HEK293T (cell line): ENCODE measurements around the gene FERMT1.

ENCODE experiments used
- CTCF ChIA-PET: fragments of 350-600 bp; formaldehyde crosslinking; extraction: SDS; loops from one replicate; lab custom pipeline; 2021; ENCODE audit warnings: antibody characterized with exemption, inconsistent platforms; lab: Yijun Ruan, JAX
- POLR2A ChIA-PET: fragments of 350-600 bp; formaldehyde crosslinking; extraction: SDS; loops from one replicate; lab custom pipeline; 2020; ENCODE audit warnings: antibody characterized with exemption, inconsistent platforms; lab: Yijun Ruan, JAX
- DNase-seq: peaks from one replicate; pipeline ENCODE4 v3.0.0; 2012; ENCODE audit warnings: mixed read lengths; ENCODE audit errors: extremely low spot score
- ARNT ChIP-seq: fragments of 450-650 bp; IDR thresholded peaks from 2 replicates; pipeline ENCODE4 v1.6.1; 2017; ENCODE audit warnings: mild to moderate bottlenecking
- BHLHE40 ChIP-seq: fragments of 450-650 bp; IDR thresholded peaks from 2 replicates; pipeline ENCODE4 v1.6.1; 2016; ENCODE audit warnings: mild to moderate bottlenecking, moderate library complexity, borderline replicate concordance
- CTBP1 ChIP-seq: fragments of 450-650 bp; IDR thresholded peaks from 2 replicates; pipeline ENCODE4 v1.6.1; 2016; ENCODE audit warnings: borderline replicate concordance
- ELF4 ChIP-seq: fragments of 450-650 bp; IDR thresholded peaks from 2 replicates; pipeline ENCODE4 v1.6.1; 2017; ENCODE audit warnings: antibody characterized with exemption
- FOXA1 ChIP-seq: fragments of 450-650 bp; IDR thresholded peaks from 2 replicates; pipeline ENCODE4 v1.6.1; 2016; ENCODE audit warnings: mild to moderate bottlenecking
- FOXK2 ChIP-seq: fragments of 450-650 bp; IDR thresholded peaks from 2 replicates; pipeline ENCODE4 v1.6.1; 2016; ENCODE audit warnings: mild to moderate bottlenecking
- FOXM1 ChIP-seq: fragments of 450-650 bp; IDR thresholded peaks from 2 replicates; pipeline ENCODE4 v1.6.1; 2017; ENCODE audit warnings: mild to moderate bottlenecking, borderline replicate concordance
- HDGF ChIP-seq: fragments of 450-650 bp; IDR thresholded peaks from 2 replicates; pipeline ENCODE4 v1.6.1; 2017; ENCODE audit warnings: antibody characterized with exemption, borderline replicate concordance
- L3MBTL2 ChIP-seq: fragments of 450-650 bp; conservative IDR thresholded peaks from 2 replicates; pipeline ENCODE4 v1.6.1; 2016; ENCODE audit warnings: mild to moderate bottlenecking
- LEF1 ChIP-seq: fragments of 450-650 bp; IDR thresholded peaks from 2 replicates; pipeline ENCODE4 v1.6.1; 2017; ENCODE audit warnings: mild to moderate bottlenecking, borderline replicate concordance
- NFRKB ChIP-seq: fragments of 450-650 bp; IDR thresholded peaks from 2 replicates; pipeline ENCODE4 v1.6.1; 2016; ENCODE audit warnings: mild to moderate bottlenecking, moderate library complexity
- SP1 ChIP-seq: fragments of 450-650 bp; IDR thresholded peaks from 2 replicates; pipeline ENCODE4 v1.6.1; 2017
- SUZ12 ChIP-seq: fragments of 450-650 bp; IDR thresholded peaks from 2 replicates; pipeline ENCODE4 v1.6.1; 2016; ENCODE audit warnings: mild to moderate bottlenecking
- TARDBP ChIP-seq: fragments of 450-650 bp; IDR thresholded peaks from 2 replicates; pipeline ENCODE4 v1.6.1; 2016
- ZNF384 ChIP-seq: fragments of 450-650 bp; IDR thresholded peaks from 2 replicates; pipeline ENCODE4 v1.6.1; 2016
- TF ChIP-seq, protein P1 (sequence below): fragments of 450-650 bp; IDR thresholded peaks from 2 replicates; pipeline ENCODE4 v1.6.1; 2016

FERMT1 gene

DNA sequence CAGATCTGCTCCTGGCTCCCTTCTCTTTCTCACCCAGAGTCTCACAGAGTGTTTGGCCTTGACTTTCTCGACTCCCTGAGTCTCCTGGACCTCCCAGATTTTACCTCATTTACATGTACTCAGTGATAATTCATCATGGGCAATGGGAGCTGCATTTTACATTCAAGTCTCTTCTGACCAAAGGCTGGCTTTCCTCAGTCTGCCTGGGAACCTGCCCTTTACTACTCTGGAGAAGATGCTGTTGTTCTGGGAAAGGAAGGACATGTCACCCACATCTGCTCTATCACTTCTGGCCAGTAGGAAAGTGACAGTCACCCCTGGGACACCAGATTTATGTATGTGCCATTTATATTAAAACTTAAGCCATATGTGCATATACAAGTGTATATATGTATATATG lies 76.4 kb downstream of the FERMT1 start:
- TF ChIP-seq LEF1 (no peak), HDGF (no peak), TARDBP (no peak), FOXA1 (no peak), SP1 (no peak), FOXK2 (no peak), FOXM1 (no peak), NFRKB (no peak), L3MBTL2 (no peak), ZNF384 (no peak), ELF4 (no peak), SUZ12 (no peak), BHLHE40 (no peak), ARNT (no peak), CTBP1 (no peak)
- TF ChIP-seq, protein P1, sequence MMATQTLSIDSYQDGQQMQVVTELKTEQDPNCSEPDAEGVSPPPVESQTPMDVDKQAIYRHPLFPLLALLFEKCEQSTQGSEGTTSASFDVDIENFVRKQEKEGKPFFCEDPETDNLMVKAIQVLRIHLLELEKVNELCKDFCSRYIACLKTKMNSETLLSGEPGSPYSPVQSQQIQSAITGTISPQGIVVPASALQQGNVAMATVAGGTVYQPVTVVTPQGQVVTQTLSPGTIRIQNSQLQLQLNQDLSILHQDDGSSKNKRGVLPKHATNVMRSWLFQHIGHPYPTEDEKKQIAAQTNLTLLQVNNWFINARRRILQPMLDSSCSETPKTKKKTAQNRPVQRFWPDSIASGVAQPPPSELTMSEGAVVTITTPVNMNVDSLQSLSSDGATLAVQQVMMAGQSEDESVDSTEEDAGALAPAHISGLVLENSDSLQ, result no peak
- CTCF ChIA-PET, result no interaction called here
- POLR2A ChIA-PET, result no interaction called here
- DNase-seq, result no peak

DNA sequence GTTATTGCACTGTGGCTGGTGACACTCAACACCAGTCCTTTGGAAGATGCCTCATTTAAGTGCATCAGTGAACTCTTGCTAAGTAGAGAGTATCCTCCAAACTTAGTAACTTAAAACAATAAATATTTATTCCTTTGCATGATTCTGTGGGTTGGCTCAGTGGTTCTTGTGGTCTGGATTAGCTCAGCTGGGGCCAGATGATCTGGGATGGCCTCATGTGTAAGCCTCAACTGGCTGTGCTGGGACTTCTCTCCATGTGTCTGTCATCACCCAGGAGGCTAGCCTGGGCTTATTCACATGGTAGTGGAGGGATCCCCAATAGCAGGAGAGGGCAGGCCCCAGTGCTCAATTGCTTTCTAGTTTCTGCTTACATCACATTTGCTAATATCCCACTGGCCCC lies 77.3 kb downstream of the FERMT1 start:
- ChIA-PET CTCF (no interaction called here), POLR2A (no interaction called here)
- DNase-seq, result no peak
- TF ChIP-seq TARDBP (no peak), CTBP1 (no peak), ZNF384 (no peak), FOXK2 (no peak)

DNA sequence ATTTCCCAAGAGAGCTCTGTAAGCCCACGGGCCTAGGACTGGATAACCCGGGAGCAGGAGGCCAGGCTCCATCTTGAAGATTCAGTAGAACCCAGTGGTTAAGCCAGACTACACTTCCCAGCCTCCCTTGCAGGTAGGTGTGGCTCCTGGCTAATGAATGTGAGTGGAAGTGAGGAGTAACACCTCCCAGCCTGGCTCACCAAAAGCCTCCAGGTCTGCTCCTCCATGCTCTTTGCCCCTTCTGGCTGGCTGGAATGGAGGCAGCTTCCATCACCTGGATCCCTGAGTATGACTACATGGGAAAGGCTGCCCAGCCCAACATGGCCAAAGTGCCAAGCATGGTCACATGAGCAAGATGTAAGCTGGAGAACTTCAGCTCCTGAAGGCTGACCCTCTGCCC lies 78.7 kb downstream of the FERMT1 start:
- POLR2A ChIA-PET, result no interaction called here
- no peak for DNase-seq
- CTCF ChIA-PET, result no interaction called here
- TF ChIP-seq NFRKB (no peak), SP1 (no peak), HDGF (no peak), LEF1 (no peak), BHLHE40 (no peak), FOXM1 (no peak), FOXK2 (no peak), ELF4 (no peak), SUZ12 (no peak), CTBP1 (no peak), FOXA1 (no peak)

DNA sequence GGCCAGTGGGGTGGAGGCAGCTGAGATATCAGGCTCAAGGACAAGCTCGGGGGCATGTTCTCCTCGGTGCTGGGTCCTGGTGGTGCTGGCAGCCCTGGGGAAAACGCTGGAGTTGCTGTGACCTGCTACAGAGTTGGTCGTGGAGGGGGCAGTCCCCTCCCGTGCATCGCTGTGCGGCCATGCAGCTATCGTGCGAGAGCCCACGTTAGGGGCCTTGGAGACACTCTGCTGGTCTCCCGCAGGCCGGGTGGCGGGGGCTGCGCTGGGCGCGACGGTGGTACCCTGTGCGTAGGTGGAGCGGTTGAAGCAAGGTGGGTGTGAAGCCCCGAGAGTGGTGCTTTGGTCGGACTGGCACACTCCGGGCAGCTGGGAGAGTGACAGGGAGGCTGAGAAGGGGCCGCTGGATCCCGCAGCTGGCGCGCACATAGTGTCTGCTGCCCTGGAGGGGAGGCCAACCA lies 81.0 kb downstream of the FERMT1 start:
- POLR2A ChIA-PET, result no interaction called here
- DNase-seq, result no peak
- no peak for TF ChIP-seq ARNT
- TF ChIP-seq BHLHE40, result no peak
- TF ChIP-seq, protein P1, result no peak
- no peak for TF ChIP-seq ELF4
- CTCF ChIA-PET, result no interaction called here

DNA sequence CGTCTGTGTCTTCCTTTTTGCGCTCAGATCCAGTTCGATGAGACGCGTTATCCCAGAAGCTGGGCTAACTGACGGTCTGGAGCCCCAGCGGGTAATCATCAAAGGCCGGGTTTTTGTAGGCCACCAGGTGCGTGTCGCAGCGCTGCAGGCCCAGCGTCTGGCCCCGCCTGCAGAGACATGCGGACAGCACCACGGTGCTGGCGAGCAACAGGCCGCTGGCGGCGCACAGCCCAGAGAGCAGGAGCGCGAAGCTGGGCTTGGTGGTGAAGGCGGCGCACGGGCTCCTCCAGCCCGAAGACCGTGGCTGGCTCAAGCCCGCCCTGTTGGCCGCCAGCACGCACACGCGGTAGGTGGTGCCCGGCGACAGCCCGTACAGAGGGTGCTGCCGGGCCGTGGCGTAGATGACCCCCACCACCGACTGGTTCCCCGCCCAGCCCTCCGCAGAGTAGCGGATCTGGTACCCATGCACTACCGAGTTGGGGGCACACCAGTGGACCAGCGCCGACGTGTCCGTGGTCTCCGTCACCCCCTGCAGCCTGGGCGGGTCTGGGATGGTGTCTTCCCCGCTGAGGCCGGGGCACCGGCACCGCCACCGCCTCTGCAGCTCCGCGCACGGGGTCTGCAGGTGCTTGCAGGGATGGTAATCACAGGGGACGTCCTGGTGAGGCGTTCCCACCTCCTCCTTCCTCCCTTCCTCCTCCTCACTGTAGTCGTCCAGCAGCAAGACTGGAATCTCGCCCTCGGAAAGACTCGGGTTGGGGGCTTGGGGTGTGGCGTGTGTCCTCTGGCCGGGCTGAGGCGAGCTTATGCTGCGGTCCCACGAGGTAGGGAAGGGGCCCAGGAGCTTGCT lies 81.6 kb downstream of the FERMT1 start:
- TF ChIP-seq HDGF, result no peak
- no peak for TF ChIP-seq FOXK2
- no peak for TF ChIP-seq BHLHE40
- no peak for TF ChIP-seq FOXA1
- no peak for TF ChIP-seq L3MBTL2
- no peak for TF ChIP-seq ARNT
- ChIA-PET CTCF (no interaction called here), POLR2A (no interaction called here)
- DNase-seq, result no peak

DNA sequence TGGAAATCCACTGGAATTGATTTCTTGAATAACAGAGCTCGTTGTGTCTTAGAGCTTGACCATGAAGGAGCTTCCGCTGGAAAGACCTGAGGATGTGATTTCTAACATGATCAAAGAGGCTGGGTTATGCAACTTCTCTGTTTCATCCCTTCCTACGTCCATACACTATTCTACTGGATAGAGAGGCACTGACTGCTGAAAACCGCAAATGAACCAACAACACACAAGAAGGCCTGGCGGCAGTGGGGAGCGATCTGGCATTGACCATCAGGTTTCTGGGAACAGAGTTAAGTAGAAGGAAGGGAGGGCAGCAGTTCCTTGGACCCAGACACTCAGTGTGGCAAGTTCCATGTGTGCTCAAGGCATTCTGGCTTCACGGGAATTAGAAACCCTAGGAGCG lies 82.3 kb downstream of the FERMT1 start:
- no peak for TF ChIP-seq LEF1
- TF ChIP-seq FOXA1, result no peak
- ChIA-PET CTCF (no interaction called here), POLR2A (no interaction called here)
- no peak for DNase-seq

DNA sequence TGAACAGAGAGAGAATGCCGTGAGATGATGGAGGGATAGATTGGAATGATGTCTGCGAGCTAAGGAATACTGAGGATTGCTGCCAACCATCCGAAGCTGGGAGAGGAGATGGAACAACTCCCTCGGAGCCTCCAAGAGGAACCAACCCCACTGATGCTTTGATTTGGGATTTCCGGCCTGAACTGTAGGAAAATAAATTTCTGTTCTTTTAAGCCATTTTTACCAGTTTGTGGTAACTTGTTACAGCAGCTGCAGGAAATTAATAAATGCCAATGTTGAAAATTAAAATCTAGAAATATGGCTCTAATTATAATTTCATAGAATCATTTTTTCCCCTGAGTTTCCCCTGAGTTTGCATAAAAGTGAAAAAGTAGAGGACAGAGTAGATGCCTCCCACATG lies 83.1 kb downstream of the FERMT1 start:
- DNase-seq, result no peak
- POLR2A ChIA-PET, result no interaction called here
- CTCF ChIA-PET, result interaction anchor here (0.6 kb wide), 1 partner anchor 39 kb away, joined by 6 read pairs; no protein-coding TSS in a partner anchor
- TF ChIP-seq FOXK2 (no peak), ZNF384 (no peak), SUZ12 (no peak), LEF1 (no peak), HDGF (no peak), L3MBTL2 (no peak), TARDBP (no peak), NFRKB (no peak), FOXM1 (no peak), BHLHE40 (no peak), ELF4 (no peak), SP1 (no peak), ARNT (no peak), FOXA1 (no peak), CTBP1 (no peak)
- TF ChIP-seq, protein P1, result no peak
